ENCODE measurements around the gene RPTOR. TPM values are rescaled to one million over a fixed set of nuclear protein-coding genes. Genes with fewer than 3 reads are reported as not detected.

Gene RPTOR
- total RNA-seq, 1 donor from 2014 or later = 53.7 TPM

DNA sequence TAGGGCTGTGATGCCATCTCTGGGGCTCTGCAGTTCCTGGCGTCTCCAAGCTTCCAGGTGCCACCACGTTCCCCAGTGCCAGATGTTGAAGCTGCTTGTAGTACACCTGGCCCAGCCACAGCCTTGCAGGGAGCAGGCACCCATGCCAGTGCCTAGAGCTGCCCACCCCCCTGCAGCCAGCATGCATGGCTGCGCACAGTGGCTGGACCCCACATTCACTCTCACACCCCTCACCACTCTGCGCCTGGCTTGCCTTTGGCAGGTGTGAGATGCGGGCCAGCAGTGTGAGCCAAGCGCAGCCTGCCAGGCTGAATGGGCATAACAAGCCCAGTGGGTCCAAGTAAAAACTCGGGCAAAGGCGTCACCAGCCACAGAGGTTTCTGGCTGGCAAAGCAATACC is 371.6 kb downstream of the RPTOR start:
- TF ChIP-seq, protein P1, sequence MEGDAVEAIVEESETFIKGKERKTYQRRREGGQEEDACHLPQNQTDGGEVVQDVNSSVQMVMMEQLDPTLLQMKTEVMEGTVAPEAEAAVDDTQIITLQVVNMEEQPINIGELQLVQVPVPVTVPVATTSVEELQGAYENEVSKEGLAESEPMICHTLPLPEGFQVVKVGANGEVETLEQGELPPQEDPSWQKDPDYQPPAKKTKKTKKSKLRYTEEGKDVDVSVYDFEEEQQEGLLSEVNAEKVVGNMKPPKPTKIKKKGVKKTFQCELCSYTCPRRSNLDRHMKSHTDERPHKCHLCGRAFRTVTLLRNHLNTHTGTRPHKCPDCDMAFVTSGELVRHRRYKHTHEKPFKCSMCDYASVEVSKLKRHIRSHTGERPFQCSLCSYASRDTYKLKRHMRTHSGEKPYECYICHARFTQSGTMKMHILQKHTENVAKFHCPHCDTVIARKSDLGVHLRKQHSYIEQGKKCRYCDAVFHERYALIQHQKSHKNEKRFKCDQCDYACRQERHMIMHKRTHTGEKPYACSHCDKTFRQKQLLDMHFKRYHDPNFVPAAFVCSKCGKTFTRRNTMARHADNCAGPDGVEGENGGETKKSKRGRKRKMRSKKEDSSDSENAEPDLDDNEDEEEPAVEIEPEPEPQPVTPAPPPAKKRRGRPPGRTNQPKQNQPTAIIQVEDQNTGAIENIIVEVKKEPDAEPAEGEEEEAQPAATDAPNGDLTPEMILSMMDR (IDR thresholded peaks at IDR 0.05; ENCODE audit: unreplicated experiment) = no peak
- Mint-ChIP-seq H3K4me3 (no peak overlapping the region), H3K36me3 (peaks cover 10% of the 10 kb centered on the region), H3K27ac (no peak overlapping the region), H3K27me3 (ENCODE audit: low read depth) (no peaks in the 10 kb centered on the region), H3K4me1 (no peaks in the 10 kb centered on the region), H3K9me3 (no peaks in the 10 kb centered on the region)
- no peak for DNase-seq (ENCODE audit: low spot score in 2 of 2, unreplicated experiment in 2 of 2)

DNA sequence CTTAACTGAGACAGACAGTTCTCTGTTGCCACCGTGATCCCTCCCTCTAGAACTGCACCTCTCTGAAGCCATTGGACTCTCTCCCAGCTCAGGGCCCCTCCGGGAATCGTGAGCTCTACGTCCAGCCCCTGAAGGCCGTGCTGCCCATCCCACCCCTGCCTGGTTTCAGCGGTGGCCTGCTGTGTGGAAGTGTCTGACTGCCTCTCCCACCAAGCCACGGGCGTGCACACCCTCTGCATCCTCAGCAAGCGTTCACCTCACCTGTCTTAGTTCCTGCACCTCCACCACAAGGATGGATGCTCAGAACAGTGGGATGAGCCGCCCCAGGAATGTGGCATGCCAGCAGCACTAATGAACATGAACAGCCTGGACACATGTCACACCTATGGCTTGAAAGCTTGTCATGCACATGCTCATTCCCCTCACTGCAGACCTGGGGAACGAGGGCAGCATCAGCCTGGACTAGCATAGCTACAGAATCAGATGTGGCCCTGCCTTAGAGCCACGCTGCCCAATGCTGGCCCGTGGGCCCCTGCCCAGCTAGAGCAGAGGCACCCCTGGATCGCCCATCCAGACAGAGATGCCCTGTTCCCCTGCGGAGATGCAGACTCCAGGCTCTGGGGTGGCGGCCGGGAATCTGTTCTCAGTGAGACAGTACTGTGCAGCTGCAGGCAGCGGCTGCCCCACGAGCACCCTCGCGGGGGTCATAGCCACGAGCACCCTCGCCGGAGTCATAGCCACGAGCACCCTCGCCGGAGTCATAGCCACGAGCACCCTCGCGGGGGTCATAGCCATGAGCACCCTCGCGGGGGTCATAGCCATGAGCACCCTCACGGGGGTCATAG is 373.3 kb downstream of the RPTOR start:
- H3K27ac Mint-ChIP-seq = no peak overlapping the region
- H3K36me3 Mint-ChIP-seq = peaks cover 10% of the 10 kb centered on the region
- H3K4me3 Mint-ChIP-seq = no peak overlapping the region
- H3K9me3 Mint-ChIP-seq = no peaks in the 10 kb centered on the region
- TF ChIP-seq, protein P1 (IDR thresholded peaks at IDR 0.05; ENCODE audit: unreplicated experiment) = no peak
- H3K4me1 Mint-ChIP-seq = no peaks in the 10 kb centered on the region
- no peak for DNase-seq (ENCODE audit: low spot score in 2 of 2, unreplicated experiment in 2 of 2)
- no peaks in the 10 kb centered on the region for H3K27me3 Mint-ChIP-seq (ENCODE audit: low read depth)

DNA sequence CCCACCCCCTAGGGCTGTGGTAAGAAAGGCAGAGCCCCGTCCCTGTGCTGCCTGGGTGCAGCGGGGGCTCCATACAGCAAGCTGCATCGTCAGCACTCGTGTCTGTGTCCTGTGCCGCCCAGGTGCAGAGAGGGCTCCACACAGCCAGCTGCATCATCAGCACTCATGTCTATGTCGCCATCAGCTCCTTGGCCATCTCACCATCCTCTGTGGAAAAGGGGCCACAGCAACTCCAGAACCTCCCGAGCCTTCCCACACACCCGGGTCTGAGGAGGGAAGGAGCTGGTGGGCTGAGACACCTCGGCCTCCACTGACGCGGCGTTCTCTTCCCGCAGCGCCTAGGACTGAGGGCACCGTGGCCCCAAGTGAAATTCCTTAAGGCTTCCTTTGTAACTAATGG is 374.1 kb downstream of the RPTOR start:
- no peak overlapping the region for H3K27ac Mint-ChIP-seq
- TF ChIP-seq, protein P1 (IDR thresholded peaks at IDR 0.05; ENCODE audit: unreplicated experiment) = no peak
- DNase-seq (ENCODE audit: low spot score in 2 of 2, unreplicated experiment in 2 of 2) = no peak

DNA sequence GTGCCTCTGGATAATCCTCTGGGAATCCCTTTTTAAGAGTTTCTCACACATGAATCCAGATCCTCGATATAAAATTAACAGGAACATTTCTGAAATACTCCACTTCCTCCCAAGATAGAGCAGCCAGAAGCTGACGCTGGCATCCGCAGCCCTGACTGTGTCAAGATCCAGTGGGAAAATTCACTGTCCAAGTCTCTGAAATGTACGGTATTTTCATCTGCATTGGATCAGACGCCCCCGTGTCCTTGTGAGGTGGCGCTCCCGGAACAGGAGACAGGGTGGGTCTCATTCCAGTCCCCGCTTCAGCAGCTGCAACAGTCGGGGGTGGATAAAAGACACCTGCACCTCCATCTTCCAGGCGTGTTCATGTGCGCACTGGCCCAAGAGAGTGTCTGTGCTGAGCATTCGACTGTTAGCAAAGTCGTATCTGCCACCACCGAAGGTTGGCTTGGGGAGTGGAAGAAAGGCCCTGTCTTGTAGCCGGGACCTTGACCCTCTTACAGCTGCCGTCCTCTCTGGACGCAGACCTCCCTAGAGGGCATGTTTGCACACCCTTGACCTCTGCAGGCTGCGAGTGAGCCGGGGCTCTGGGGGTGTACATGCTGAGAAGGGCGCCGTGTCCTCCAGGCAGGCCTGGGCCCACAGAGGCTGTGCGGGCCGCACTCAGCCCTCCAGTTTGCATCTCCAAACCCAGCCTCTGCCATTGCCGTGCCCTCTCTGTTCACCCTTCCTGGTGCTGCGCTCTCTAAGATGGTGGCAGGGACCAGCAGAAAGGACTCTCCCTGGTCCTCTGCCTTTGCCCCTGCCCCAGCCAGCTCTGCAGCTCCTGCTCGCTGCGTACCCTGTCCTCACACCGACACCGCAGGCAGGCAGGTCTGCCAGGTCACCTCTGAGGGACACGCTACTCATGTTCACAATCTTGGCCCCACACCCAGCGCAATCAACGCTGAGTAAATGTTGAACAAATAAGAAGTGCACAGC is 375.0 kb downstream of the RPTOR start:
- Mint-ChIP-seq H3K4me3 (no peak overlapping the region), H3K9me3 (no peaks in the 10 kb centered on the region), H3K4me1 (no peaks in the 10 kb centered on the region), H3K27ac (no peak overlapping the region), H3K27me3 (ENCODE audit: low read depth) (no peaks in the 10 kb centered on the region), H3K36me3 (peaks cover 5% of the 10 kb centered on the region)
- TF ChIP-seq, protein P1 (IDR thresholded peaks at IDR 0.05; ENCODE audit: unreplicated experiment) = no peak
- no peak for DNase-seq (ENCODE audit: low spot score in 2 of 2, unreplicated experiment in 2 of 2)

More for the DNA sequence above, 374.1 kb downstream of the RPTOR start:
- H3K27me3 Mint-ChIP-seq (ENCODE audit: low read depth) = no peaks in the 10 kb centered on the region
- no peak overlapping the region for H3K4me3 Mint-ChIP-seq
- no peaks in the 10 kb centered on the region for H3K4me1 Mint-ChIP-seq
- no peaks in the 10 kb centered on the region for H3K9me3 Mint-ChIP-seq
- peaks cover 7% of the 10 kb centered on the region for H3K36me3 Mint-ChIP-seq

DNA sequence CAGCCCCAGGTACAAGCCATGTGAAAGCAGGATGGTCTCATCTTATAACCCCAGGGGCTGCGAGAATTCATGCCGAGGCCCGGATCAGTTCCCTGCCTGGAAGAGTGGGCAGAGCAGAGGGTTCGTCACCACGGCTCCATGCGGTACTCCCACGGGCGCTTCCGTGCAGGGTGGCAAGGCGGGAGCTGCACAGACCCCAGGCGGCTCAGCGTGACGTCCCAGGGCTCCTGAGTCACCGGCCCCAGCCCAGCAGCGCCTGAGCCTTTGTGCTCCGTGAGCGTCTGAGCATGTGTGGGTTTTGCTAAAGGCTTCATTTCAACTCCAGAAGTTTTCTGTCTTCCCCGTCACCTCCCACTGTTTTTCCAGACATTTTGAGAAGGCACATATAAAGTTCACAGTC is 375.8 kb downstream of the RPTOR start:
- H3K4me1 Mint-ChIP-seq = no peaks in the 10 kb centered on the region
- H3K27me3 Mint-ChIP-seq (ENCODE audit: low read depth) = no peaks in the 10 kb centered on the region
- no peak overlapping the region for H3K27ac Mint-ChIP-seq
- no peaks in the 10 kb centered on the region for H3K9me3 Mint-ChIP-seq
- no peak overlapping the region for H3K4me3 Mint-ChIP-seq
- TF ChIP-seq, protein P1 (IDR thresholded peaks at IDR 0.05; ENCODE audit: unreplicated experiment) = no peak
- H3K36me3 Mint-ChIP-seq = peaks cover 5% of the 10 kb centered on the region
- no peak for DNase-seq (ENCODE audit: low spot score in 2 of 2, unreplicated experiment in 2 of 2)

Data from mesothelial cell of epicardium (in vitro differentiated cells).